B cell (primary cell): ENCODE measurements around the gene PTPRN2. TPM values are rescaled to one million over a fixed set of nuclear protein-coding genes. Genes with fewer than 3 reads are reported as not detected.

ENCODE experiments used
- ATAC-seq: fragments of 200-7000 bp; cut with Tn5 transposase; one replicate; pipeline ENCODE4 v1.10.0; 2021; ENCODE audit warnings: low read depth, mild to moderate bottlenecking, moderate number of reproducible peaks, moderate library complexity
- CTCF ChIA-PET: fragments of 350-600 bp; sonication (Branson Sonifier 250); formaldehyde crosslinking; loops from one replicate; lab custom pipeline; 2021; ENCODE audit warnings: antibody characterized with exemption, inconsistent platforms; lab: Charles Lee
- POLR2A ChIA-PET: fragments of 350-600 bp; sonication (Branson Sonifier 250); formaldehyde crosslinking; loops from one replicate; lab custom pipeline; 2021; ENCODE audit warnings: antibody characterized with exemption; lab: Charles Lee
- DNase-seq: peaks from one replicate; pipeline ENCODE4 v3.0.0; 2013
- H2AFZ ChIP-seq: 2 replicates; pipeline ENCODE4 v1.6.1; 2012; ENCODE audit warnings: mild to moderate bottlenecking, low read depth, low read length; ENCODE audit not compliant: insufficient read depth, poor library complexity, severe bottlenecking
- H3K27ac ChIP-seq, 2 donors: 1 replicate in 1 of 2; 2 replicates in 1 of 2; pipeline ENCODE4 v1.5.1; 2012 to 2013; ENCODE audit warnings: low read length in 2 of 2, mild to moderate bottlenecking in 2 of 2, moderate library complexity in 1 of 2
- H3K27me3 ChIP-seq, 4 experiments: fragments of 200-600 bp in 1 of 4; sonication (generic) in 1 of 4; replicated peaks in 1 of 4; 1 replicate in 2 of 4; 2 replicates in 2 of 4; pipeline versions ENCODE4 v1.6.1 to v1.7.0; 2013 to 2016; ENCODE audit warnings: low read length in 3 of 4, mild to moderate bottlenecking in 2 of 4, mixed read lengths in 1 of 4, moderate library complexity in 1 of 4; ENCODE audit not compliant: insufficient read depth in 4 of 4, control insufficient read depth in 3 of 4; ENCODE audit errors: control extremely low read depth in 1 of 4
- H3K36me3 ChIP-seq, 2 experiments: replicated peaks in 1 of 2; 1 replicate in 1 of 2; 2 replicates in 1 of 2; pipeline versions ENCODE4 v1.6.1 to v1.7.1; 2013; ENCODE audit warnings: low read length in 1 of 2; ENCODE audit not compliant: insufficient read depth in 2 of 2, control insufficient read depth in 1 of 2; ENCODE audit errors: control extremely low read depth in 1 of 2, extremely low read depth in 1 of 2
- H3K4me1 ChIP-seq, 2 donors: fragments of 200-600 bp in 1 of 2; sonication (generic) in 1 of 2; 1 replicate in 1 of 2; 2 replicates in 1 of 2; pipeline versions ENCODE4 v1.5.1 to v1.6.1; 2013 to 2017; ENCODE audit warnings: low read length in 2 of 2; ENCODE audit not compliant: control insufficient read depth in 2 of 2, insufficient read depth in 2 of 2
- H3K4me2 ChIP-seq: replicated peaks from 2 replicates; pipeline ENCODE3; 2012; ENCODE audit warnings: mild to moderate bottlenecking, low read depth, low read length; ENCODE audit not compliant: poor library complexity, severe bottlenecking
- H3K4me3 ChIP-seq, 5 experiments: fragments of 200-600 bp in 1 of 5; sonication (generic) in 1 of 5; 1 replicate in 3 of 5; 2 replicates in 2 of 5; pipeline versions ENCODE4 v1.5.1 to v1.7.0; 2011 to 2016; ENCODE audit warnings: low read length in 4 of 5, mild to moderate bottlenecking in 4 of 5, low read depth in 2 of 5, control low read depth in 1 of 5, moderate library complexity in 1 of 5; ENCODE audit not compliant: insufficient read depth in 1 of 5; ENCODE audit errors: control extremely low read depth in 1 of 5, extremely low read depth in 1 of 5
- H3K79me2 ChIP-seq: fragments of 200-600 bp; sonication (generic); one replicate; pipeline ENCODE4 v1.6.0; 2016; ENCODE audit warnings: low read length; ENCODE audit not compliant: control insufficient read depth, insufficient read depth
- H3K9ac ChIP-seq: fragments of 200-600 bp; sonication (generic); 2 replicates; pipeline ENCODE4 v1.6.1; 2017; ENCODE audit warnings: mild to moderate bottlenecking, low read length, moderate library complexity
- H3K9me3 ChIP-seq, 3 donors: one replicate each; pipeline versions ENCODE4 v1.6.1 to v1.7.1; 2013; ENCODE audit warnings: low read length in 2 of 3; ENCODE audit not compliant: control insufficient read depth in 2 of 3, insufficient read depth in 1 of 3; ENCODE audit errors: control extremely low read depth in 1 of 3
- H4K20me1 ChIP-seq: 2 replicates; pipeline ENCODE4 v1.6.0; 2012; ENCODE audit warnings: mild to moderate bottlenecking, low read length; ENCODE audit not compliant: insufficient read depth, control insufficient read depth, poor library complexity, severe bottlenecking
- H3K27ac Mint-ChIP-seq: one replicate; pipeline ENCODE4 v1.8.0; 2021; ENCODE audit warnings: mixed read lengths
- H3K27me3 Mint-ChIP-seq: one replicate; pipeline ENCODE4 v1.8.0; 2021; ENCODE audit warnings: mixed read lengths
- H3K4me1 Mint-ChIP-seq: one replicate; pipeline ENCODE4 v1.8.0; 2021; ENCODE audit warnings: mixed read lengths
- H3K4me3 Mint-ChIP-seq: one replicate; pipeline ENCODE4 v1.8.0; 2021; ENCODE audit warnings: mixed read lengths
- H3K9me3 Mint-ChIP-seq: one replicate; pipeline ENCODE4 v1.8.0; 2022; ENCODE audit warnings: mixed read lengths; ENCODE audit not compliant: insufficient read depth
- EZH2 ChIP-seq: IDR thresholded peaks from 2 replicates; pipeline ENCODE4 v1.6.1; 2012; ENCODE audit warnings: borderline replicate concordance, low read depth, mild to moderate bottlenecking, moderate library complexity, low read length; ENCODE audit not compliant: insufficient read depth, poor library complexity, severe bottlenecking
- WGBS: methylation state at CpG from one replicate; pipeline ENCODE4 v1.1.5; 2013; ENCODE audit warnings: missing lambda C conversion rate; ENCODE audit not compliant: insufficient coverage; 5-methylcytosine and 5-hydroxymethylcytosine counted together
- intact Hi-C: fragments of 100-400 bp; cut with micrococcal nuclease; formaldehyde crosslinking; loops from one replicate; pipeline ENCODE4 v1.10.0; 2022
- polyA plus RNA-seq: library from polyadenylated mRNA; depleted of rRNA; stranded (reverse); fragments of >200 nt; gene quantifications from 2 replicates; pipeline ENCODE4 v1.2.3, GENCODE V29; 2012
- total RNA-seq, 2 donors: library from RNA; stranded (reverse); fragments of 120-200 nt in 1 of 2; gene quantifications; 1 replicate in 1 of 2; 2 replicates in 1 of 2; pipeline versions ENCODE4 v1.2.3 to v1.2.4, GENCODE V29; 2013 to 2022
- TF ChIP-seq, protein P1 (sequence below): fragments of 200-600 bp; IDR thresholded peaks from one replicate; pipeline ENCODE4 v1.8.0; 2022; ENCODE audit warnings: antibody characterized with exemption, mild to moderate bottlenecking

Gene PTPRN2
- total and polyA plus RNA-seq, 2 donors (not counting 1 experiment from before 2014, with no cell fraction given): 2.0 to 5.0 TPM

DNA sequence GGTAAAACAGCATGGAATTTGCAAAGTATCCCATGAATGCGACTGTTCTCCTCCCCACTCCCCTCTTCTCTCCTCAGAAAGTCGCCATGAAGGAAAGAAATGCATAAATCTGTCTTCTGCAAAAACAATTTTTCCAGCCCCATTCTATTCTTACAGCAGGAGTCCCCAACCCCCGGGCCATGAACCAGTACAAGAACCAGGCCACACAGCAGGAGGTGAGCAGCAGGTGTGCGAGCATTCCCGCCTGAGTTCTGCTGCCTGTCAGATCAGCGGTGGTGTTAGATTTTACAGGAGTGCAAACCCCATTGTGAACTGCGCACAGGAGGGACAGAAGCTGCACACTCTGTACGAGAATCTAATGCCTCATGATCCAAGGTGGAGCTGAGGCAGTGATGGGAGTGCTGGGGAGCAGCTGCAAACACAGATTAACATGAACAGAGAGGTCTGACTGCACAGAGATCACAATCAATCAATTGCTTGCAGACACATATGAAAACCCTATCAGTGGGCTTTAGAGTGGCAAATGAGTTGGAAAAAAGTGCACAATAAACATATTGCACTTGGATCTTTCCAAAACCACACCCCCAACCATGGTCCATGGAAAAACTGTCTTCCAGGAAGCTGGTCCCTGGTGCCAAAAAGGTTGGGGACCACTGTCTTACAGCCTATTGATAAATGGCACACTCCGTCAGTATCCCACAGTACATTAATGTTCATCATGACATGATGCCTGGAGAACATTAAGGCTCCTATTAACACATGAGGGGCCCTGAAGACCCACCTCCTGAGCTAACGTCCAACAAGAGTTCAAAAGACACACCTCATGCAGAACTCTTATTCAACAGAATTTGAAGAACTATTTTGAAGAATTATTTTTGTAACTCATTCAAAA, 205.0 kb downstream of the PTPRN2 start:
- 54% methylated on average over 7 of the region's 10 CpGs for WGBS

DNA sequence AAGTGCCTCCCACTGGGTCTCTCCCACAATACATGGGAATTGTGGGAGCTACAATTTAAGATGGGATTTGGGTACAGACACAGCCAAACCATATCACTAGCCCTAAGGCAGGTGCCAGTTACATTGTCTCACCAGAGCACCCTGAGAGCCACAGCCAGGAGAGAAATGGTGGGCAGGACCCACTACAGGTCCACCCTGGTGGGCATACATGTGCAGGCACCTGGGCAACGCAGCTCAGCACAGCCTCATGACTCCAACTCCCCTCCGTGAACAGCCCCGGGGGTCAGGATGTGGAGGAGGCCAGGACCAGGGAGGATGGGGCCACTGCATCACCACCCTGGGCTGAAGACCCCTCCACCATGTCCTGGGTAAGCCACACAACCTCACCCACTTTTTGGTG, 205.7 kb downstream of the PTPRN2 start:
- H3K9ac ChIP-seq: no peak overlapping the region
- no peak overlapping the region for H3K4me2 ChIP-seq
- peaks cover 0 to 44% (median 0%) of the 10 kb centered on the region in 3 donors for H3K9me3 ChIP-seq
- no peaks in the 10 kb centered on the region for H3K4me1 ChIP-seq
- WGBS: 93% methylated on average over 3 of the region's 3 CpGs
- H3K36me3 ChIP-seq: no peaks in the 10 kb centered on the region
- H3K79me2 ChIP-seq: no peaks in the 10 kb centered on the region
- H2AFZ ChIP-seq: no peak overlapping the region
- H3K27ac Mint-ChIP-seq: no peak overlapping the region
- TF ChIP-seq, protein P1, sequence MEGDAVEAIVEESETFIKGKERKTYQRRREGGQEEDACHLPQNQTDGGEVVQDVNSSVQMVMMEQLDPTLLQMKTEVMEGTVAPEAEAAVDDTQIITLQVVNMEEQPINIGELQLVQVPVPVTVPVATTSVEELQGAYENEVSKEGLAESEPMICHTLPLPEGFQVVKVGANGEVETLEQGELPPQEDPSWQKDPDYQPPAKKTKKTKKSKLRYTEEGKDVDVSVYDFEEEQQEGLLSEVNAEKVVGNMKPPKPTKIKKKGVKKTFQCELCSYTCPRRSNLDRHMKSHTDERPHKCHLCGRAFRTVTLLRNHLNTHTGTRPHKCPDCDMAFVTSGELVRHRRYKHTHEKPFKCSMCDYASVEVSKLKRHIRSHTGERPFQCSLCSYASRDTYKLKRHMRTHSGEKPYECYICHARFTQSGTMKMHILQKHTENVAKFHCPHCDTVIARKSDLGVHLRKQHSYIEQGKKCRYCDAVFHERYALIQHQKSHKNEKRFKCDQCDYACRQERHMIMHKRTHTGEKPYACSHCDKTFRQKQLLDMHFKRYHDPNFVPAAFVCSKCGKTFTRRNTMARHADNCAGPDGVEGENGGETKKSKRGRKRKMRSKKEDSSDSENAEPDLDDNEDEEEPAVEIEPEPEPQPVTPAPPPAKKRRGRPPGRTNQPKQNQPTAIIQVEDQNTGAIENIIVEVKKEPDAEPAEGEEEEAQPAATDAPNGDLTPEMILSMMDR: no peak
- TF ChIP-seq EZH2: no peak
- no peak overlapping the region for H3K4me3 Mint-ChIP-seq
- H3K9me3 Mint-ChIP-seq: peaks cover 13% of the 10 kb centered on the region
- no peaks in the 10 kb centered on the region for H3K27me3 ChIP-seq
- intact Hi-C loops: no loop called here
- H3K4me1 Mint-ChIP-seq: no peaks in the 10 kb centered on the region
- H4K20me1 ChIP-seq: no peaks in the 10 kb centered on the region
- H3K27ac ChIP-seq: no peak overlapping the region
- DNase-seq: no peak
- ATAC-seq: no peak
- ChIA-PET POLR2A (no interaction called here), CTCF (no interaction called here)
- peaks cover 3% of the 10 kb centered on the region for H3K27me3 Mint-ChIP-seq
- no peak overlapping the region for H3K4me3 ChIP-seq

More for the DNA sequence above, 205.0 kb downstream of the PTPRN2 start:
- no peak overlapping the region for H3K4me2 ChIP-seq
- no peak overlapping the region for H3K27ac Mint-ChIP-seq
- DNase-seq (no peak), ATAC-seq (no peak)
- peaks cover 3% of the 10 kb centered on the region for H3K27me3 Mint-ChIP-seq
- no peak overlapping the region for H2AFZ ChIP-seq
- no peak overlapping the region for H3K27ac ChIP-seq
- no peaks in the 10 kb centered on the region for H3K36me3 ChIP-seq
- H3K9me3 Mint-ChIP-seq: peaks cover 13% of the 10 kb centered on the region
- peaks cover 0 to 38% (median 0%) of the 10 kb centered on the region in 3 donors for H3K9me3 ChIP-seq
- ChIA-PET POLR2A (no interaction called here), CTCF (no interaction called here)
- no peak overlapping the region for H3K4me3 ChIP-seq
- no peaks in the 10 kb centered on the region for H3K4me1 Mint-ChIP-seq
- no peaks in the 10 kb centered on the region for H4K20me1 ChIP-seq
- H3K4me1 ChIP-seq: no peaks in the 10 kb centered on the region
- no peaks in the 10 kb centered on the region for H3K79me2 ChIP-seq
- TF ChIP-seq EZH2: no peak
- TF ChIP-seq, protein P1: no peak
- intact Hi-C loops: no loop called here
- H3K27me3 ChIP-seq: no peaks in the 10 kb centered on the region
- H3K9ac ChIP-seq: no peak overlapping the region
- no peak overlapping the region for H3K4me3 Mint-ChIP-seq
